Measurements from ENCODE around the gene GCSAM.

Gene GCSAM

DNA sequence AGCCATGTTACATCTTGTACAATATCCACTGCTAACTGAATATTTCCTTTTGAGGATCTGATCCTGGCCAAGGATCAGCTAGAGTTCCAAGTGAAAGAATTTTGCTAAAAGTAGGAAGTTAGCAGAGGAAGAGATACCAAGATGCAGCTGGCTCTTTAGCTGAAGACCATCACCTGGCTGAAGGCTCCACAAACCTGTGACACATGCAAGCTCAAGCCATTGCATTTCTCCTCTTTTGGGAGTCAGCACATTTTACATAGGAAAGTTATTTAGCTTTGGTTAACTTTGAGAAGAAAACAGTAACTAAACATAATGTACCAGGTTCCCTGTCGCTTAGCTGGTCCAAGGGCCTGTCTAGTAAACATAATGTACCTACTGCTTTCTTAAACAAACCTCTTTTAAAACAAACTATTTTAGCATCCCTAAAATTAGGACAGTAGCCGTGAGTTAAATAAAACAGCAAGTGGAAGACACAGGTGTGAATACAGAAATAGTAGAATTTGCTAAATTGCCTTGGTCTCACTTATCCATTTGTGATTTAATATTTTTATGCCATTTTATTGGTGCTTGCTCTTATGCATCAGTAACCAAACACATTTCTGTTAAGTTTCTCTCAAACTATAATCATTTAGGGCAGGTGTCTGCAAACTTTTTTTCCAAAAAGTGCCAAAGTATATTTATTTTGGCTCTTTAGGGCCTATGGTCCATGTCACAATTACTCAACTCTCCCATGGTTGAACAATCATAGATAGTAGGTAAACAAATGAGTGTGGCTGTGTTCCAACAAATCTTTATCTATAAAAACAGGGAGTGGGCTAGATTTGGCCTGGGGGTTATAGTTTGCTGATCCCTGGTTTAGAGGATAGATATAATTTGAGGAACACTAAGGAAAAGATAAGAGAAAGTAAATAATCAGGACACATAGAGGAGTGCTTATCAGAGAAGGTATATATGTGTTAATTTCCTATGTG is 11.2 kb downstream of the GCSAM start:
- CTCF ChIA-PET: interaction anchor here (1.0 to 1.8 kb wide), 2 partner anchors 10 to 11 kb away, joined by 4 to 6 read pairs; no protein-coding TSS in a partner anchor
- POLR2A ChIA-PET: no interaction called here
- DNase-seq (ENCODE audit: extremely low spot score): no peak
- TF ChIP-seq HDGF (IDR thresholded peaks at IDR 0.05; ENCODE audit: borderline replicate concordance): no peak
- no peak for TF ChIP-seq FOXK2 (IDR thresholded peaks at IDR 0.05)
- TF ChIP-seq TARDBP (IDR thresholded peaks at IDR 0.05): no peak
- no peak for TF ChIP-seq FOXM1 (IDR thresholded peaks at IDR 0.05; ENCODE audit: borderline replicate concordance)
- no peak for TF ChIP-seq SUZ12 (IDR thresholded peaks at IDR 0.05)
- no peak for TF ChIP-seq SP1 (IDR thresholded peaks at IDR 0.05)
- TF ChIP-seq BHLHE40 (IDR thresholded peaks at IDR 0.05; ENCODE audit: borderline replicate concordance): no peak
- no peak for TF ChIP-seq CTBP1 (IDR thresholded peaks at IDR 0.05; ENCODE audit: borderline replicate concordance)
- no peak for TF ChIP-seq LEF1 (IDR thresholded peaks at IDR 0.05; ENCODE audit: borderline replicate concordance)
- no peak for TF ChIP-seq ZNF384 (IDR thresholded peaks at IDR 0.05)
- TF ChIP-seq NFRKB (IDR thresholded peaks at IDR 0.05): no peak
- TF ChIP-seq, protein P1, sequence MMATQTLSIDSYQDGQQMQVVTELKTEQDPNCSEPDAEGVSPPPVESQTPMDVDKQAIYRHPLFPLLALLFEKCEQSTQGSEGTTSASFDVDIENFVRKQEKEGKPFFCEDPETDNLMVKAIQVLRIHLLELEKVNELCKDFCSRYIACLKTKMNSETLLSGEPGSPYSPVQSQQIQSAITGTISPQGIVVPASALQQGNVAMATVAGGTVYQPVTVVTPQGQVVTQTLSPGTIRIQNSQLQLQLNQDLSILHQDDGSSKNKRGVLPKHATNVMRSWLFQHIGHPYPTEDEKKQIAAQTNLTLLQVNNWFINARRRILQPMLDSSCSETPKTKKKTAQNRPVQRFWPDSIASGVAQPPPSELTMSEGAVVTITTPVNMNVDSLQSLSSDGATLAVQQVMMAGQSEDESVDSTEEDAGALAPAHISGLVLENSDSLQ (IDR thresholded peaks at IDR 0.05): no peak
- no peak for TF ChIP-seq FOXA1 (IDR thresholded peaks at IDR 0.05)
- no peak for TF ChIP-seq ELF4 (IDR thresholded peaks at IDR 0.05)
- no peak for TF ChIP-seq L3MBTL2 (conservative IDR thresholded peaks at IDR 0.05)
- TF ChIP-seq ARNT (IDR thresholded peaks at IDR 0.05): no peak

DNA sequence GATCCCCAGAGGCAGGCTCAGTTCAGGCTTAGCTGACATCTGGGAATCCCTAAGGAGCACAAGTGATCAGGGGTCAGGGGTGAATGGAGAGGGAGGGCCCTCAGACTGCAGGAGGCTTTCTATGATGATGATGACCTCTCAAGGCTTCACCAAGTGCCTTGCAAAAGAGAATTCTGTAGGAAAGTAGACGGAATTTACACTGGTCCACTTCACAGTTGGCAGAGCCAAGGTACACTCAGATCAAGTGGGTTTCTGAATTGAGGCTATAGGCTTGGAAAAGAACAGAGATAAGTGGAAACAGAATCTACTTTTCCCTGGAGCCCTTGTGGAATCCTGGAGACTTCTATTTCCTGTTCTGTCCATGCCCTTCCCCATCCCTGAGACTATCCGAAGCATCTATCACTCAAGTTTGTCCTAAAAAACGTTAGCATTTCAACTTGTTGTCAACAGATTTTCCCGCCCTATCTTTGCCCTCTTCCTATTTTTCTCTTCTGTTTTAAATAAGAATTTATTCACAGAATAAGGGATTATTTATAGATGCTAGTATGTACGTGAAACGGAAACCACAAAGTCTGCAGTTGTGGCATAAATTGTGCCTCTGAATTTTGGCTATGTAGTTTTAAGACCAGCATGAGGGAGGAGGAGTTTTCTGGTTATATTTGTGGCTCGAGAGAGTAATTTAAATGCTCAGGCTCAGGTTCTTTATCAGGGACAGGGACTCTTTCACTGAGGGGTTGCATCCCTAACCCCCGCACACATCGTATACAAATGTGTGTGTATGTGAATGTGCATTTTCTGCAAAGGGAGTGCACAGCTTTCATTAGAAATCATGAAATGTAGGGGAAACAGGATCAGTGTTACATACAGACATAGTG is 12.8 kb downstream of the GCSAM start:
- no peak for TF ChIP-seq TARDBP (IDR thresholded peaks at IDR 0.05)
- TF ChIP-seq FOXA1 (IDR thresholded peaks at IDR 0.05): no peak
- TF ChIP-seq FOXM1 (IDR thresholded peaks at IDR 0.05; ENCODE audit: borderline replicate concordance): no peak
- no peak for TF ChIP-seq SP1 (IDR thresholded peaks at IDR 0.05)
- no peak for TF ChIP-seq L3MBTL2 (conservative IDR thresholded peaks at IDR 0.05)
- no peak for TF ChIP-seq SUZ12 (IDR thresholded peaks at IDR 0.05)
- no peak for TF ChIP-seq LEF1 (IDR thresholded peaks at IDR 0.05; ENCODE audit: borderline replicate concordance)
- no peak for TF ChIP-seq ELF4 (IDR thresholded peaks at IDR 0.05)
- TF ChIP-seq FOXK2 (IDR thresholded peaks at IDR 0.05): no peak
- TF ChIP-seq HDGF (IDR thresholded peaks at IDR 0.05; ENCODE audit: borderline replicate concordance): no peak
- TF ChIP-seq, protein P1 (IDR thresholded peaks at IDR 0.05): no peak
- CTCF ChIA-PET: no interaction called here
- POLR2A ChIA-PET: no interaction called here
- no peak for DNase-seq (ENCODE audit: extremely low spot score)

DNA sequence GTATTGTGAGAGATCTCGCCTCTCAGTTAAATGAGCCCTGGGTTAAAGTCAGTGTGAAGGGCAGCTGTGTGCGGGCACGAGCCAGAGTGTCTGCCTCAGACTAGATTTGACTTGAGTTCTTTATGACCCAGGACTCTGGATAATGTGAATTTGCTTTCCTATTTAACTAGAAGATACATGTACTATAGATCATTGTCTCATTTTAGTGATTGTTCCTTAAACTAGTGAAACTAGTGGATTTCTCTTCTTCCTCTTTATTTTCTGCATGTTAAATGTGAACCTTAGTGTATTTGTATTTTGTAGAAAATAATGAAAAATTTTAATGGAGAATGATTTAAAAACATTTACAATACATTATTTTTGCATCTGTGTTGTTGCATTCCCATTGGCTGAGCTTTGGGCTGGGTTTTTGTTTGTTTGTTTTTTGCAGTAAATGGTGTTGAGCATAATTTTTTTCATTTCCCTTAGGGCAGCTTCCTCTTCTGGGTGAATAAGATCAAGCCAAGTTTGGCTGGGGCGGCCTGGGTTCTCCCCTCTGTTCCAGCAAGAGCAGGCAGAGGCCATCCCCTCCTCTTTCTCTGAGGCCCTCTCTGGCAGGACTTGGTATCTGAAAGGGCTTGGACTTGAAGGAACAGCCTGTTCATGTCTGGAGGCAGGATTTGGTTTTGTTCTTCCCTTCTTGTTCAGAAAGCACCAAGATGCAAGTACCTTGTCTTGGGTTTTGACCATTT is 15.0 kb downstream of the GCSAM start:
- peak; percentile 18 for DNase-seq (ENCODE audit: extremely low spot score)
- POLR2A ChIA-PET: no interaction called here
- TF ChIP-seq FOXA1 (IDR thresholded peaks at IDR 0.05): no peak
- no peak for TF ChIP-seq LEF1 (IDR thresholded peaks at IDR 0.05; ENCODE audit: borderline replicate concordance)
- TF ChIP-seq, protein P1 (IDR thresholded peaks at IDR 0.05): no peak
- no peak for TF ChIP-seq NFRKB (IDR thresholded peaks at IDR 0.05)
- no peak for TF ChIP-seq SUZ12 (IDR thresholded peaks at IDR 0.05)
- TF ChIP-seq FOXM1 (IDR thresholded peaks at IDR 0.05; ENCODE audit: borderline replicate concordance): no peak
- TF ChIP-seq CTBP1 (IDR thresholded peaks at IDR 0.05; ENCODE audit: borderline replicate concordance): no peak
- TF ChIP-seq SP1 (IDR thresholded peaks at IDR 0.05): no peak
- no peak for TF ChIP-seq ARNT (IDR thresholded peaks at IDR 0.05)
- no peak for TF ChIP-seq ZNF384 (IDR thresholded peaks at IDR 0.05)
- no peak for TF ChIP-seq BHLHE40 (IDR thresholded peaks at IDR 0.05; ENCODE audit: borderline replicate concordance)
- TF ChIP-seq HDGF (IDR thresholded peaks at IDR 0.05; ENCODE audit: borderline replicate concordance): no peak
- no peak for TF ChIP-seq ELF4 (IDR thresholded peaks at IDR 0.05)
- no peak for TF ChIP-seq FOXK2 (IDR thresholded peaks at IDR 0.05)
- no peak for TF ChIP-seq L3MBTL2 (conservative IDR thresholded peaks at IDR 0.05)
- TF ChIP-seq TARDBP (IDR thresholded peaks at IDR 0.05): no peak
- CTCF ChIA-PET: no interaction called here

DNA sequence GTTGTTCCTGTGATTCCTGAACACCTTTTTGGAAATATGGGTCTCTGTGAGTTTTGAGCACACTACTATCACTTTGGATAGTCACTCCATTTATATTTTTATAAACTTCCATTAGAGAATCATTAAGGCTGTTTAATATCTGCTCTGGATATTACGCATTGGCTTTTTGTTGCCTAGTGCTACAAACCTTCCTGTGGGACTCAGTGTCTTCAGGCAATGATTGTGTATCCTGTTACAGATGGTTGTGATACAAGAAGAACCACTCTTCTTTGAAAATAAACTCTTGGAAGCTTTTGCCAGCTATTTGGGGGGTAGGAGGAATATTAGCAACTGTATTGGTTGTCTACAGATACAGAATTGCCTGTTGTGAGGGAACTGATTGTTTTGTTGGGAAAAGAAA is 15.6 kb downstream of the GCSAM start:
- TF ChIP-seq L3MBTL2 (conservative IDR thresholded peaks at IDR 0.05) (no peak), ZNF384 (IDR thresholded peaks at IDR 0.05) (no peak), SUZ12 (IDR thresholded peaks at IDR 0.05) (no peak), BHLHE40 (IDR thresholded peaks at IDR 0.05; ENCODE audit: borderline replicate concordance) (no peak), FOXA1 (IDR thresholded peaks at IDR 0.05) (no peak), NFRKB (IDR thresholded peaks at IDR 0.05) (no peak)
- ChIA-PET CTCF (interaction anchor here (0.6 kb wide), 1 partner anchor 222 kb away, joined by 3 read pairs; no protein-coding TSS in a partner anchor), POLR2A (no interaction called here)
- DNase-seq (ENCODE audit: extremely low spot score): no peak

DNA sequence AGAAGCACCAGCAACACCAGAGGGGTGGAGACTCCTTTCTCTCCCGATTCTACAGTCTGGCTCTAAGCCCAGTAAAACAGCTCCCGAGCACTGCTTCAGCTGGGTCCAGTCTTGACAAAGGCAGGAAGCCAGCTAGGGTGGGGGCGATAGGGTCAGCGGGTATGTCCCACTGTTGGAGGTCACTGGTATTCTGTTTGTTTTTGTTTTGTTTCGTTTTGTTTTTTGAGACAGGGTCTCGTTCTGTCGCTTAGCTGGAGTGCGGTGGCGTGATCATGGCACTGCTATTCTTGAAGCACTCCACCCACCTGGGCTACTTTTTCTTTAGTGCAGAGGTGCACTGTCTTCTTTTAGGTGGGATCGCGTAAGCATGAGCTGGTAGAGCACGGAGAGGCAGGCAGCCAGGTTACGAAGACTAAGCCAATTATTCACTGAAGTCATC is 16.3 kb downstream of the GCSAM start:
- DNase-seq (ENCODE audit: extremely low spot score): no peak
- POLR2A ChIA-PET: no interaction called here
- TF ChIP-seq, protein P1 (IDR thresholded peaks at IDR 0.05): no peak
- TF ChIP-seq L3MBTL2 (conservative IDR thresholded peaks at IDR 0.05): no peak
- TF ChIP-seq HDGF (IDR thresholded peaks at IDR 0.05; ENCODE audit: borderline replicate concordance): no peak
- no peak for TF ChIP-seq SP1 (IDR thresholded peaks at IDR 0.05)
- no peak for TF ChIP-seq ZNF384 (IDR thresholded peaks at IDR 0.05)
- TF ChIP-seq CTBP1 (IDR thresholded peaks at IDR 0.05; ENCODE audit: borderline replicate concordance): no peak
- CTCF ChIA-PET: interaction anchor here (0.6 kb wide), 1 partner anchor 222 kb away, joined by 3 read pairs; no protein-coding TSS in a partner anchor

Measured in HEK293T (cell line).